SH-SY5Y (cell line): ENCODE measurements around the gene OBI1.

Experiments used
- GATA2 ChIP-seq: IDR thresholded peaks from 2 replicates; pipeline ENCODE4 v1.6.1; 2011; ENCODE audit warnings: mild to moderate bottlenecking, low read depth, low read length
- GATA3 ChIP-seq: IDR thresholded peaks from 2 replicates; pipeline ENCODE4 v1.6.1; 2011; ENCODE audit warnings: low read depth, mild to moderate bottlenecking, low read length, moderate library complexity

DNA sequence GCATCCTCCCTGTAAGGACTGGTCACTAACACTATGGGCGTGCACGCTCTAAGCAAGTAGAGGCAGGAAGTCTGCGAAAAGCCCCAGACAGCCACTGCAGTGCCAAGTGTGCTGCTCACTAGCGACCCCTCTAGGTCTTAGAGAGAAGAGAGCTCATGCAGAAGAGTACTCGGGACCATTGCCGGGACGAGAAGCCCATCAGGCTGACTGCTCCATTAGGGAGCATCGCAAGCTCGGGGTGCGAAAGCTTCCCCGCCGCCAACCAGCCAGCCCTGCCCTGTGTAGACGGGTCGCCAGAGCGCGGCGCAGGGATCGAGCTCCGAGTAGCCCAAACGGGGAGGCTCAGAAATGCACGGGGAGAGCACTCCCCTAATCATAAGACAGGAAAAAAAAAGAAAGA is 72.2 kb downstream of the OBI1 start:
- TF ChIP-seq GATA2: no peak
- no peak for TF ChIP-seq GATA3
